Heart left ventricle (tissue), 13 donors: ENCODE data around the gene HIGD1B.
"Not testable (repeated sequence)": the region's sequence is repeated elsewhere in the genome, so short reads cannot be mapped to it uniquely, and the experiment has no call there.

ENCODE experiments used
- CTCF ChIP-seq, 12 donors: fragments of 200-600 bp; sonication (generic) in 4 of 12; IDR thresholded peaks; one replicate each; pipeline versions ENCODE4 v1.5.0 to v1.8.0; 2018 to 2022; ENCODE audit warnings: antibody characterized with exemption in 12 of 12, mild to moderate bottlenecking in 5 of 12
- POLR2A ChIP-seq, 2 donors: fragments of 450-650 bp; IDR thresholded peaks; one replicate each; pipeline ENCODE4 v1.6.1; 2017; ENCODE audit warnings: antibody characterized with exemption in 2 of 2, mild to moderate bottlenecking in 2 of 2, moderate library complexity in 2 of 2
- donor health status: ischemic (EF 13 %, LVEDD 7.1; RV severe dilation, severe dysfunction).
- donor health status: DM: no; HTN: yes; CAD: no.
- donor health status: DM: no; HTN: no; CAD: no.
- donor health status: ischemic (EF 25% LVEDD 6.9; RV normal size, moderate dysfunction).
- donor health status: ischemic (EF 25% LVEDD 5.7; RV mildly dilated, moderate dysfunction).
- donor health status: ischemic (EF 35%, LVEDD 5.7; RV mildly dilated, moderate dysfunction).
- donor health status: nonischemic (EF 11% LVEDD 7.7; RV severe dilation, severe dysfunction).
- donor health status: DM: yes; HTN: yes; CAD: no.
- donor health status: PGD.
- donor health status: ischemic (EF 29% LVEDD 5.4; RV normal size, mild dysfunction).
- donor health status: nonischemic (EF 23%, LVEDD 6.1; RV moderate dilation, normal function).

GRCh38 chr17:44808656-44809388, 38.9 kb upstream of the HIGD1B start:
- not testable (repeated sequence) for TF ChIP-seq CTCF, POLR2A (IDR thresholded peaks at IDR 0.05)
